ENCODE data around the gene HMX2.

The HMX2 gene

GRCh38 chr10:123147635-123148413 lies at the start of gene HMX2:
TSS of gene HMX2 (plus strand) at chr10:123148136. CDS start at chr10:123148379, 243 bp downstream.
- DNase-seq: no peak

- DNase-seq: no peak
Measured at GRCh38 chr10:123100030-123100762, 47.7 kb upstream of the HMX2 start.

GRCh38 chr10:123101872-123102271 lies 46.1 kb upstream of the HMX2 start:
- DNase-seq: no peak

- DNase-seq: no peak
Measured at GRCh38 chr10:123102673-123103072, 45.3 kb upstream of the HMX2 start.

- no peak for DNase-seq
Measured at GRCh38 chr10:123103944-123104343, 44.0 kb upstream of the HMX2 start.

- no peak for DNase-seq
Measured at GRCh38 chr10:123109466-123109865, 38.5 kb upstream of the HMX2 start.

GRCh38 chr10:123117644-123118417 lies 30.1 kb upstream of the HMX2 start:
- no peak for DNase-seq

- DNase-seq: no peak
Measured at GRCh38 chr10:123119081-123119480, 28.9 kb upstream of the HMX2 start.

GRCh38 chr10:123126246-123126645 lies 21.7 kb upstream of the HMX2 start:
- no peak for DNase-seq

GRCh38 chr10:123129618-123130271 lies 18.2 kb upstream of the HMX2 start:
- DNase-seq: no peak

GRCh38 chr10:123132576-123133477 lies 15.1 kb upstream of the HMX2 start:
- DNase-seq: peak; percentile 97

GRCh38 chr10:123133541-123134342 lies 14.2 kb upstream of the HMX2 start:
- DNase-seq: no peak

- no peak for DNase-seq
Measured at GRCh38 chr10:123134343-123134914, 13.5 kb upstream of the HMX2 start.

- DNase-seq: no peak
Measured at GRCh38 chr10:123134915-123135414, 13.0 kb upstream of the HMX2 start.

GRCh38 chr10:123135415-123136141 lies 12.4 kb upstream of the HMX2 start, which contains the start of gene HMX3:
TSS of gene HMX3 (plus strand) at chr10:123135970. CDS start at chr10:123136051, 81 bp downstream.
- no peak for DNase-seq

- DNase-seq: no peak
Measured at GRCh38 chr10:123136221-123136805, 11.6 kb upstream of the HMX2 start.

GRCh38 chr10:123136806-123137642 lies 10.9 kb upstream of the HMX2 start:
- peak; percentile 63 for DNase-seq

- DNase-seq: no peak
Measured at GRCh38 chr10:123139165-123139520, 8.8 kb upstream of the HMX2 start.
